HCT116 (cell line): ENCODE measurements around the gene PRKG1.

Experiments
- CEBPB ChIP-seq: IDR thresholded peaks from 2 replicates; pipeline ENCODE4 v1.6.1; 2012; ENCODE audit warnings: low read depth
- ELF1 ChIP-seq: IDR thresholded peaks from 2 replicates; pipeline ENCODE4 v1.6.1; 2012; ENCODE audit warnings: low read depth, borderline replicate concordance
- EZH2 ChIP-seq: fragments of 200-600 bp; sonication (generic); IDR thresholded peaks from 2 replicates; pipeline ENCODE4 v1.6.1; 2017; ENCODE audit warnings: antibody characterized with exemption, mixed run types
- POLR2A ChIP-seq: IDR thresholded peaks from 2 replicates; pipeline ENCODE4 v1.7.0; 2011; ENCODE audit warnings: borderline replicate concordance; ENCODE audit not compliant: insufficient read depth, insufficient read length; ENCODE audit errors: extremely low read depth
- POLR2AphosphoS5 ChIP-seq: IDR thresholded peaks from 2 replicates; pipeline ENCODE4 v1.6.1; 2011; ENCODE audit warnings: mild to moderate bottlenecking, low read depth, low read length, moderate library complexity
- RAD21 ChIP-seq: IDR thresholded peaks from 2 replicates; pipeline ENCODE4 v1.6.1; 2012; ENCODE audit warnings: low read depth, mild to moderate bottlenecking
- SRF ChIP-seq: IDR thresholded peaks from 2 replicates; pipeline ENCODE4 v1.6.1; 2012; ENCODE audit warnings: low read depth
- YY1 ChIP-seq: IDR thresholded peaks from 2 replicates; pipeline ENCODE4 v1.6.1; 2011; ENCODE audit warnings: low read length, low read depth, moderate library complexity, mild to moderate bottlenecking; ENCODE audit not compliant: insufficient replicate concordance; ENCODE audit errors: extremely low read depth
- ZNF274 ChIP-seq: fragments of 200-500 bp; sonication (Bioruptor generic); IDR thresholded peaks from 2 replicates; pipeline ENCODE4 v1.6.1; 2014; ENCODE audit warnings: mild to moderate bottlenecking, low read depth, low read length, inconsistent platforms
- TF ChIP-seq, protein P1 (sequence below), 3 experiments: fragments of 200-600 bp in 1 of 3; sonication (generic) in 1 of 3; IDR thresholded peaks in 2 of 3; conservative IDR thresholded peaks in 1 of 3; 2 replicates each; pipeline ENCODE4 v1.5.1; 2012 to 2017; ENCODE audit warnings: low read depth in 2 of 3, low read length in 2 of 3, antibody characterized with exemption in 1 of 3, borderline replicate concordance in 1 of 3, control low read depth in 1 of 3, mild to moderate bottlenecking in 1 of 3, mixed read lengths in 1 of 3, mixed run types in 1 of 3, moderate library complexity in 1 of 3; ENCODE audit not compliant: insufficient read depth in 1 of 3
- TF ChIP-seq, protein P2 (sequence below): IDR thresholded peaks from 2 replicates; pipeline ENCODE4 v1.6.1; 2012; ENCODE audit warnings: low read depth
- TF ChIP-seq, protein P3 (sequence below): IDR thresholded peaks from 2 replicates; pipeline ENCODE4 v1.6.1; 2012

DNA sequence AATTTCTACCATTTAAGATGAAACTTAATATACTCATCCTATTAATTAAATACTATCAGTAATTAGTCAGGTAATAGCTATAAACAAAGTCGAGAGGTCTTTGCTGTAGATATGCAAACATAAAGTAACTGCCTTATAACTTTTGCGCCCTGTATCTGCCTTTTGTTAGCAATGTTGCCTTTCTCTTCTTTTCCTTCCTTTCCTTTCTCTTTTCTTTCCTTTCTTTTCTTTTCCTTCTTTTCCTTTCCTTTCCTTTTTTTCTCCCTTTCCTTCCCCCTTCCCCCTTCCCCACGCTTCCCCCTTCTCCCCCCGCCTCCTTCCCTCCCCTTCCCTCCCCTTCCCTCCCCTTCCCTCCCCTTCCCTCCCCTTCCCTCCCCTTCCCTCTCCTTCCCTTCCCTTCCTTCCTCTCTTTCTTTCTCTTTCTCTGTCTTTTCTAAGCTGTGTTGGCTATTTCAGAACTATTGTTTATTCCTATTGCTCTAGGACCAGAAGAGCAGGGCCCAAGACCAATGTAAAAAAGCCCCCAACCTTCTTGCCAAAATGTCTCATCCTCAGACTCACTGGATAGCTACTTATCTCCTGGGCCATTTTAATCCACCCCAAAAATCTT lies 1174.5 kb downstream of the PRKG1 start:
- TF ChIP-seq, protein P1, sequence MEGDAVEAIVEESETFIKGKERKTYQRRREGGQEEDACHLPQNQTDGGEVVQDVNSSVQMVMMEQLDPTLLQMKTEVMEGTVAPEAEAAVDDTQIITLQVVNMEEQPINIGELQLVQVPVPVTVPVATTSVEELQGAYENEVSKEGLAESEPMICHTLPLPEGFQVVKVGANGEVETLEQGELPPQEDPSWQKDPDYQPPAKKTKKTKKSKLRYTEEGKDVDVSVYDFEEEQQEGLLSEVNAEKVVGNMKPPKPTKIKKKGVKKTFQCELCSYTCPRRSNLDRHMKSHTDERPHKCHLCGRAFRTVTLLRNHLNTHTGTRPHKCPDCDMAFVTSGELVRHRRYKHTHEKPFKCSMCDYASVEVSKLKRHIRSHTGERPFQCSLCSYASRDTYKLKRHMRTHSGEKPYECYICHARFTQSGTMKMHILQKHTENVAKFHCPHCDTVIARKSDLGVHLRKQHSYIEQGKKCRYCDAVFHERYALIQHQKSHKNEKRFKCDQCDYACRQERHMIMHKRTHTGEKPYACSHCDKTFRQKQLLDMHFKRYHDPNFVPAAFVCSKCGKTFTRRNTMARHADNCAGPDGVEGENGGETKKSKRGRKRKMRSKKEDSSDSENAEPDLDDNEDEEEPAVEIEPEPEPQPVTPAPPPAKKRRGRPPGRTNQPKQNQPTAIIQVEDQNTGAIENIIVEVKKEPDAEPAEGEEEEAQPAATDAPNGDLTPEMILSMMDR (IDR thresholded peaks at IDR 0.05 in 2 of 3, conservative IDR thresholded peaks at IDR 0.05 in 1 of 3; ENCODE audit: borderline replicate concordance in 1 of 3, insufficient read depth in 1 of 3, low read depth in 2 of 3, low read length in 2 of 3) = no peak
- TF ChIP-seq POLR2AphosphoS5 (no peak), ZNF274 (no peak), EZH2 (no peak), RAD21 (no peak), CEBPB (no peak), ELF1 (no peak), POLR2A (no peak), SRF (no peak), YY1 (no peak)
- TF ChIP-seq, protein P2, sequence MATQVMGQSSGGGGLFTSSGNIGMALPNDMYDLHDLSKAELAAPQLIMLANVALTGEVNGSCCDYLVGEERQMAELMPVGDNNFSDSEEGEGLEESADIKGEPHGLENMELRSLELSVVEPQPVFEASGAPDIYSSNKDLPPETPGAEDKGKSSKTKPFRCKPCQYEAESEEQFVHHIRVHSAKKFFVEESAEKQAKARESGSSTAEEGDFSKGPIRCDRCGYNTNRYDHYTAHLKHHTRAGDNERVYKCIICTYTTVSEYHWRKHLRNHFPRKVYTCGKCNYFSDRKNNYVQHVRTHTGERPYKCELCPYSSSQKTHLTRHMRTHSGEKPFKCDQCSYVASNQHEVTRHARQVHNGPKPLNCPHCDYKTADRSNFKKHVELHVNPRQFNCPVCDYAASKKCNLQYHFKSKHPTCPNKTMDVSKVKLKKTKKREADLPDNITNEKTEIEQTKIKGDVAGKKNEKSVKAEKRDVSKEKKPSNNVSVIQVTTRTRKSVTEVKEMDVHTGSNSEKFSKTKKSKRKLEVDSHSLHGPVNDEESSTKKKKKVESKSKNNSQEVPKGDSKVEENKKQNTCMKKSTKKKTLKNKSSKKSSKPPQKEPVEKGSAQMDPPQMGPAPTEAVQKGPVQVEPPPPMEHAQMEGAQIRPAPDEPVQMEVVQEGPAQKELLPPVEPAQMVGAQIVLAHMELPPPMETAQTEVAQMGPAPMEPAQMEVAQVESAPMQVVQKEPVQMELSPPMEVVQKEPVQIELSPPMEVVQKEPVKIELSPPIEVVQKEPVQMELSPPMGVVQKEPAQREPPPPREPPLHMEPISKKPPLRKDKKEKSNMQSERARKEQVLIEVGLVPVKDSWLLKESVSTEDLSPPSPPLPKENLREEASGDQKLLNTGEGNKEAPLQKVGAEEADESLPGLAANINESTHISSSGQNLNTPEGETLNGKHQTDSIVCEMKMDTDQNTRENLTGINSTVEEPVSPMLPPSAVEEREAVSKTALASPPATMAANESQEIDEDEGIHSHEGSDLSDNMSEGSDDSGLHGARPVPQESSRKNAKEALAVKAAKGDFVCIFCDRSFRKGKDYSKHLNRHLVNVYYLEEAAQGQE = no peak
- TF ChIP-seq, protein P3, sequence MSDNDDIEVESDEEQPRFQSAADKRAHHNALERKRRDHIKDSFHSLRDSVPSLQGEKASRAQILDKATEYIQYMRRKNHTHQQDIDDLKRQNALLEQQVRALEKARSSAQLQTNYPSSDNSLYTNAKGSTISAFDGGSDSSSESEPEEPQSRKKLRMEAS = no peak
